ENCODE results near the gene TMEM266.

- TF ChIP-seq CTCF (IDR thresholded peaks at IDR 0.05; ENCODE audit: low read length) (no peak), EZH2phosphoT487 (IDR thresholded peaks at IDR 0.05; ENCODE audit: low read length) (no peak)
Observed at GRCh38 chr15:76175442-76175841, 115.7 kb downstream of the TMEM266 start.

Measured in MM.1S (cell line).